Measurements from ENCODE around the gene PHACTR3.

DNA sequence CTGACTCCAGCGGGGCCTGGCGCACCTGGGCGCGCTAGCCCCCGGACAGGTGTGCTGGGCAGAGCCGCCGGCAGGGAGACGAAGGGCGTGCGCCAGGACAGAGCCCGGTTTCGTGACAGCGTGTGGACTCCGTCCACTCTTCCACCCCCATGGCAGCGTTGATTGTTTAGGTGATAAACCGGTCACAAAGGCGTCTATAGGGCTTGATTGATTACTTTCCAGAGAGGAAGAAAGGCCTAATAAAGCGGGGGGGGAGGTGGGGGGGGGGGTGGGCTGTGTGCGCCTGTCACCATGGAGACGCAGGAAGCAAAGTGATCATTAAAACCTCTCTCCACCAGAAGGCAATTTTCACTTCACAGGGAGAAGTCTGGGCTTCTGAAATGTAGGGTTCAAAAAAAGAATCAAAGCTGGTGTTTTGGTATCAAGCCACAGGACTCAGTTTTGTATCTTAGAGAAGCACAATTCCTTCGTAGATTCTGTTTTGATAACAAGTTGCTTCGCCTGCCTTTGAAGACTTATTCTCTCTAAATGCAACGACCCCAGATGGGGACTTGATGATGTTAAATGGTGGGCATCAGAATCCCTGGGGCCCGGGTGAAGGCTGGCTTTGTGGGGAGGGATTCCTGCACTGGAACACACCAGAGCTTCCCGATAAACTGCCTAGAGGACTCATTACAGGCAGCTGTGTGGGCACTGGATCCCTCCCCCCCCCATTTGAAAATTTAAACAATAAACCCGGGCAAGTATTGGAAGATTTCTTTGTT lies 1.4 kb downstream of the PHACTR3 start:
- no peak for TF ChIP-seq POLR2AphosphoS5 (IDR thresholded peaks at IDR 0.05; ENCODE audit: insufficient read depth, low read depth, low read length)
- TF ChIP-seq POLR2A (IDR thresholded peaks at IDR 0.05; ENCODE audit: low read depth, low read length) = no peak
- TF ChIP-seq CTCF (IDR thresholded peaks at IDR 0.05; ENCODE audit: extremely low read depth in 1 of 2, insufficient read depth in 1 of 2, low read depth in 1 of 2, low read length in 2 of 2) = no peak
- TF ChIP-seq FOS (IDR thresholded peaks at IDR 0.05; ENCODE audit: borderline replicate concordance, insufficient read depth, low read length) = no peak
- no peak for TF ChIP-seq EZH2 (IDR thresholded peaks at IDR 0.05; ENCODE audit: borderline replicate concordance, low read depth, low read length, severe bottlenecking)
- TF ChIP-seq JUN (IDR thresholded peaks at IDR 0.05; ENCODE audit: borderline replicate concordance, insufficient read depth, insufficient read length, low read depth) = no peak
